GM21360 (cell line): ENCODE measurements around the gene FOXO3.

Source experiments
- ATAC-seq: cut with Tn5 transposase; IDR thresholded peaks from one replicate; pipeline ENCODE4 v1.9.1; 2021; ENCODE audit warnings: mild to moderate bottlenecking, moderate library complexity; ENCODE audit not compliant: unreplicated experiment

Gene FOXO3

GRCh38 chr6:108707328-108707976 lies 146.7 kb downstream of the FOXO3 start:
- ATAC-seq = no peak

DNA sequence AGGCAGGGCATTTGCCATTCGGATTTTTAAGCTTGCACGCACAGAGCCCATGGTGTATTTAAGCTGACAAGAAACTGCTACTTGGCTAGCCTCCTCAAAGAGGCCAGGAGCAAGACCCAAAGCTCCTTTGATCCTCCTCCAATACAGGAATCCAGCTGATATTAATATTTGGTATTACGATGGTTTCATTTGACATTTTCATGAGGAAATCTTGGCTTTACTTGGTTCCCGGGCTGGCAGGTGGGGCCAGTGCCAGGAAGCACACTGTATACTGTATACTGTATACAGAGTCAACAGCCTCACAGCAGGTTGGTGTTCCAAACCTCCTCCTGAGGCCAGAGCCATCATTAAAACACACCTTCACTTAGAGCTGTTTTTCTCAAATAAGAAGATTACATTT lies 149.3 kb downstream of the FOXO3 start:
- ATAC-seq = no peak

GRCh38 chr6:108710551-108710950 lies 149.8 kb downstream of the FOXO3 start:
- ATAC-seq = no peak

GRCh38 chr6:108711071-108711470 lies 150.4 kb downstream of the FOXO3 start:
- ATAC-seq = no peak

DNA sequence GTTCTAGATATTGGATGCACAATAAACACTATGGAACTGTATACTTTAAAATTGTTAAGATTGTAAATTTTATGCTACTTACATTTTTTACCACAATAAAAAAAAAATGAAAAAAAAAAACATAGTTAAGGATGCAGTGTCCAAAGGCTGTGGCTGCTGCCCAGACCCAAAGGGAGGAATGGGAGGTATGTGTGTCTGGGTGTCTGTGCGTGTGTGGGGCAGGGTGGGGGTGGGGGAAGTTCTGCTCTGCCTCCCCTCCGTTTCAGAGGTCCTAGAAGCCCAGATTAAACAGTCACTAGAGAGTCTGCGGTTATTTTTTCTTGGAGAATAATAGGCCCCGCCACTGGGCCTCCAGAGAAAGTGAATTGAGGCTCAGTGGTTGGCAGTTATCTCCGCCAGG lies 151.1 kb downstream of the FOXO3 start:
- ATAC-seq = no peak

DNA sequence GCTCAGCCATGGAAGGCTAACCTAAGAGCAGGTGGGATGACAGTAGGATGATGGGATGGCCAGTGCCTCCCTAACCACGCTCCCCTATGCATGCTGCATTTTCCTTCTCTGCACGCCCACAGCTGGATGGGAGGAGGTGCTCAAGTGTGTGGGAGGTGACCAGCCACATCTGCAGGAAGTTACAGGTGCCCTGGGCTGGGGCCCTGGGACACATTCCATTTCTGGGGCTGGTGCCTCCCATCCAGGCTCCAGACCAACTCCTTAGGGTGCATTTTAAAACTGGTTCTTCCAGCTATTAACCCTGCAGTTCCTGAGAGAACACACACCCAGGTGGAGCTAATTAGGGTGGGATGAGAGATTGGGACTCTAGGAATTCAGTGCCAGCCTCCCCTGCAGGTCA lies 152.2 kb downstream of the FOXO3 start:
- no peak for ATAC-seq

GRCh38 chr6:108714101-108714765 lies 153.5 kb downstream of the FOXO3 start:
- ATAC-seq = no peak

- ATAC-seq = no peak
These were observed 154.2 kb downstream of the FOXO3 start for GRCh38 chr6:108714766-108715414.

GRCh38 chr6:108715832-108716231 lies 155.1 kb downstream of the FOXO3 start:
- no peak for ATAC-seq

DNA sequence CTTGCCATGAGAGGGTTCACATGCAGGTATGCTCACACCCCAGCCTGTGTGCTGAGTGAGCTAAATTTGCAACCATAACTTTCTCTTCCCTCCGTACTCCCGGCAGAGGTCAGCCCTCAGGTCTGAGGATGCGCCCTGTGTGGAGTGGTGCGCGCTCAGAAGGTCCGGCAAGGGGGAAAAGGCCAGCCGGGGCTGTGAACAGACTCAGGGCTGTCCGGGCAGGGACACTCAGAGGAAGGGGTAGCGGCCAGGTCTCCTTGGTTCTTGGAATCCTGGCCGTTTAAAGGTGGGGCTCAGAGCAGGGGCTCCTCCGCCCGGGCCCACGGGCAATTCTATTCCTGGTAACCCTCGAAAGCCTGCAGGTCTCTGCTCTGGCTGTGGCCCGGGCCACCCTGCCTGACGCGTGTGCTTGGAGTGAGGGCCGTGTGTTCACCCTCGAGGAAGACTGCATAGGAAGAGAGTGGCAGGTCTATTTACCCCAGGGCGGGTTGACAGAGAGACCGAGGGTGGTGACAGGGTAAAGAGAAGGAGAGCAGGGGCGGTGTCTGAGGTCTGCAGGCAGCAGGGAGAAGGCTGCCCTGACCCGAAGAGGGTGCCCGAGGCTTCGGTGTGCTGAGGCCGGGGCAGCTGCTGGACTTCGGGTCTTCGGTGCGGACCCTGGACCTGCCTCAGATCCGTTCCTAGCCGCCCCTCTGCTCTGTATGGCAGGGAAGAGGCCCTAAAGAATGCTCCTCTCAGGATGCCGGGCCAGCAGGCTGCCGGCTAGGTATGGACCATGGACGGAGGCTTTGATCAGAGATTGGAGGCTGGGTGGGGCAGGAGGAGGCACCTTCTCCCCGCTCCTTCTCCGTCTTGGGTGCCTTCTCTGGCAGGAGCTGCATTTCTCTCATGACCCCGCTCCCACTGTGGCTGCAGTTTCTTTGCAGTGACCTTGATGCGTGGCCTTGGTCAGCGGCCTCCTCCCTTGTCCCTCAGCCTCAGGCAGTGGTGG lies 156.4 kb downstream of the FOXO3 start:
- no peak for ATAC-seq

DNA sequence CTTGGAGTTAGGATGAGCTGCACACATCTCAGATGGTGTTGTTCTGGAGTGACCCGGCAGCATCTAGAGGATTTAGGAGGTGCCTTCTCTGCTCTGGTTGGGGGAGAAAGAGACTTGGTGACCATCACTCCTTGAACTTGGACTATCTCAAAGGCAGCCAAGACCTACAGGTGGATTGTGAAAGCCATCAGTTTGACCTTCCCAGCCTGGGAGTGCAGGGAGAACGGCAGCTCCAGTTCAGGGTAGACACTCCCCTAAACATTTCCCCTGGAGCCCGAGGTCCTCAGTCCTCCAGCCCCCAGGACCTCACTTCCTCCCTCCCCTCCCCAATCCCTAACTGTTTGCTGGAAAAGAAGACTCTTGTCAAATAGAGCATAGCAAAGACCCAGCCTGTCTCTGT lies 158.8 kb downstream of the FOXO3 start:
- no peak for ATAC-seq

- no peak for ATAC-seq
These were observed 160.1 kb downstream of the FOXO3 start for GRCh38 chr6:108720827-108721226.

GRCh38 chr6:108721286-108721685 lies 160.6 kb downstream of the FOXO3 start:
- no peak for ATAC-seq

DNA sequence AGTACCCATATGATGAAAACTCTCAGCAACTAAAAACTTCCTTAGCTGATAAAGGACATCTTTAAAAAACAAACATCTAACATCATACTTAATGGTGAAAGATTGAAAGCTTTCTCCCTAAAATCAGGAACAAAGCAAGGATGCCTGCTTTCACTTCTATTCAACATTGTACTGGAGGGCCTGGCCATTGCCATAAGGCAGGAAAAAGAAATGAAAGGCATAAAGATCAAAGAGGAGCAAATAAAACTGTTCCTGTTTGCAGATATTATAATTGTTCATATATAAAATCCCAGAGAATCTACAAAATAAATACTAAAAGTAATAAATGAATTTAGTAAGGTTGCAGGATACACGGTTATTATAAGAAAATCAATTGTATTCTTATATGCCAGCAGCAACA lies 162.9 kb downstream of the FOXO3 start:
- ATAC-seq = no peak

DNA sequence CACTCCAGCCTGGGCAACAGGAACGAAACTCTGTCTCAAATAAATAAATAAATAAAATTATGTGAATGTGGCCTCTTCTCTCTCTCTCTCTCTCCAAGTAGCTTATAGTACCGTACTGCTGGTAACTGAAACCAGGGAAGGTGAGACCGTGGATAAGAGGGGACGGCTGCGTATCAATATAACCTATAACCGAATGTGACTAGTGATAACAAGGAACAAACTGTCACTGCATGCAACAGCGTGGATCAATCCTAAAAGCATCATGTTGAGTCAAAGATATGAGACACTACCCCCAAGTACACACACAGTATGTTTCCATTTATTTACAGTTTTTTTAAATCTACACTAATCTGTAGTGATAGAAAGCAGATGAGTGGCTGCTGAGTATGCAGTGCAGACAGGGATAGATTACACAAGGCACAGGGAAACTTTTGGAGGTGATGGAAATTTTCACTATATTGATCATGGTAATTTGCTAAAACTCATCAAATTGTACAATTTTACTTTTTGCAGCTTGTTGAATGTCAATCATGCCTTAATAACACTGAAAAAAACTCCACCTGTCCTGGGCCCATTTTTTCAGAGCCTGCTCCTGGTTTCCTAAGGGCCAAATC lies 166.1 kb downstream of the FOXO3 start:
- no peak for ATAC-seq

GRCh38 chr6:108727966-108728730 lies 167.4 kb downstream of the FOXO3 start:
- ATAC-seq = no peak

GRCh38 chr6:108728826-108729225 lies 168.1 kb downstream of the FOXO3 start:
- no peak for ATAC-seq

DNA sequence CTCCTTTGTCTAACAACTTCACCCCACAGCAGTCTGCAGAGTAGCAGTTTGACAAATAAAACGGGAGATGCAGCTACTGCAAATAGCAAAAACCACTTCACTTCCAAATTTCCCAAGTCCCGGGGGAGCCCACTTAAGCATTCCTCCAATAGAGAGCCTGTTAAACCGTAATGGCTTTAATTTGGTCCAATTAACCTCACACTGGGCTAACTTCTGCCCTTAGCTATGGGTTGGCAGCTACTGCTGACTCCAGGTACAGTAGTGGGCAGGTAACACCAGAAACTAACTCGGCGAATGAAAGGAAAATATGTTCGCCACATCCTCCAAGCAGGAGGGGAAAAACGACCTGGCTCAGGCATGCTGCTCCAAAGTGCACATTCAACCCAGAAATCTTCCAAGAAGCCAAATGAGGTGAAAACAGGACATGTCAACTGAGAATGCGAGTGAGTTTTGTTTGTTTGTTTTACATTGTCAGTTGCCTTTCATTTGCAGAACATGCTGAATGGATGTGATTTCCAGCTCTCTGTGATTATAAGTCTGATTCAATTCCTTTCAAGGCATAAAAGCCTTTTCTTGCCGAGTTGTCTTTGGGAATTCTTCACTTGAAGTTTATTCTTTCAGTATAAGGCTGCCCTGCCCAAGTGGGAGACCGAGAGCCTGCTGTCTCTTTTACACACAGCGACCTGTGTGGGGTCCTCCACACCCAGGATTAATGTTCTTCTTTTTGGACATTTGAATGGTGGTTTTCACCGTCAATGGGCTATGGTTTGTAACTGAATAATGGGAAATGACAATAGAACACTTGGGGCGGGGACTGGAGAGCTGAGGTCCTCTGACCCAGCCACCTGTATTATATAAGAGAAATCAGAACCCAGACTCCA lies 170.2 kb downstream of the FOXO3 start:
- ATAC-seq = no peak
